ENCODE data around the gene TLK1. TPM values are rescaled to one million over a fixed set of nuclear protein-coding genes. Genes with fewer than 3 reads are reported as not detected.

TLK1 gene
- total and polyA plus RNA-seq, 2 experiments from 2014 or later, result 9.2 to 21.8 TPM

DNA sequence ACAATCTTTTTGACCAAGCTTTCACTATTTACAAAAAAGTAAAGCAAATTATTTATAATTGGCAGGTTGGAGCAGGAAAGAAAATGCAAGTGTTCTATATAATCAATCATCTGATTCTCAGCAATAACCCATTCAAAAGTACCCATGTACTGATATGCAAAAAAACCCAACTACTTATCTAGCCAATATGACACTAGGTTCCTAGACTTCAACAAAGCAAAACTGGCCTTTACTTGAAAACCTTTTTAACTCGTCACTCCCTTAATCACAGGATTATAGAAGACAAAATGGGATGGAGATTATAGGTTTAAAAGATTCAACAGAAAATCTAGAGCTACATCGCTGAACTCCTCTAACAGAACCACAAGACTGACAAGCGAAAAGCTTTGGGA, 3.6 kb downstream of the TLK1 start:
- no peak for DNase-seq (ENCODE audit: low spot score)
- 93% methylated on average over 3 of the region's 3 CpGs for WGBS (ENCODE audit: low lambda C conversion rate, missing lambda C conversion rate)
- Histone ChIP-seq H3K9me2 (replicated peaks; ENCODE audit: insufficient read depth) (no peaks in the 10 kb centered on the region), H3K36me3 (replicated peaks; ENCODE audit: insufficient read depth, low read depth) (no peaks in the 10 kb centered on the region), H4K20me1 (ENCODE audit: insufficient read depth, poor library complexity, severe bottlenecking) (peaks cover 76% of the 10 kb centered on the region), H2AFZ (no peak overlapping the region), H3K4me2 (no peak overlapping the region), H3K27me3 (no peaks in the 10 kb centered on the region), H3K9me3 (ENCODE audit: low read depth) (no peaks in the 10 kb centered on the region), H3K79me2 (peaks cover 79% of the 10 kb centered on the region), H3K4me3 (no peak overlapping the region), H3K4me1 (ENCODE audit: insufficient read depth) (peaks cover 11% of the 10 kb centered on the region), H3K27ac (no peak overlapping the region)
- TF ChIP-seq EZH2 (IDR thresholded peaks at IDR 0.05; ENCODE audit: borderline replicate concordance) (no peak), EZH2phosphoT487 (IDR thresholded peaks at IDR 0.05; ENCODE audit: low read depth, severe bottlenecking, unreplicated experiment) (no peak)
- TF ChIP-seq, protein P1, sequence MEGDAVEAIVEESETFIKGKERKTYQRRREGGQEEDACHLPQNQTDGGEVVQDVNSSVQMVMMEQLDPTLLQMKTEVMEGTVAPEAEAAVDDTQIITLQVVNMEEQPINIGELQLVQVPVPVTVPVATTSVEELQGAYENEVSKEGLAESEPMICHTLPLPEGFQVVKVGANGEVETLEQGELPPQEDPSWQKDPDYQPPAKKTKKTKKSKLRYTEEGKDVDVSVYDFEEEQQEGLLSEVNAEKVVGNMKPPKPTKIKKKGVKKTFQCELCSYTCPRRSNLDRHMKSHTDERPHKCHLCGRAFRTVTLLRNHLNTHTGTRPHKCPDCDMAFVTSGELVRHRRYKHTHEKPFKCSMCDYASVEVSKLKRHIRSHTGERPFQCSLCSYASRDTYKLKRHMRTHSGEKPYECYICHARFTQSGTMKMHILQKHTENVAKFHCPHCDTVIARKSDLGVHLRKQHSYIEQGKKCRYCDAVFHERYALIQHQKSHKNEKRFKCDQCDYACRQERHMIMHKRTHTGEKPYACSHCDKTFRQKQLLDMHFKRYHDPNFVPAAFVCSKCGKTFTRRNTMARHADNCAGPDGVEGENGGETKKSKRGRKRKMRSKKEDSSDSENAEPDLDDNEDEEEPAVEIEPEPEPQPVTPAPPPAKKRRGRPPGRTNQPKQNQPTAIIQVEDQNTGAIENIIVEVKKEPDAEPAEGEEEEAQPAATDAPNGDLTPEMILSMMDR (IDR thresholded peaks at IDR 0.05; ENCODE audit: poor library complexity), result no peak

DNA sequence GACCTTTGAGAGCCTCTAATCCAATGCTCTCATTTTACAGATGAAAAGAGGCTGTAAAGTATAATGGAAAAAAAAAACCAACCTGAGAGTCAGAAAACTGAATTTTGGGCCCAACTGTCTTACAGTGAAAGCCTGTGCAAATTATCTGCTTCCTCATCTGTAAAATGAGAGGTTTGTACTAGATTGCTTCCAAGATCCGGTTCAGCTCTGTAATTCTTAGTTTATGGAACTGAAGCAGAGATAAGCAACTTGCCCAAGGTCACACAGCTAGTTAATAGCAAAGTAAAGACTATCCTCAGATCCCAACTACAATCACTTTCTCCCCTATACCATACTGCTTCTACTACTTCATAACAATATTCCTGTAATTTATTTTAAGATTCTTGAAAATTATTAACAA, 6.3 kb downstream of the TLK1 start:
- peaks cover 18% of the 10 kb centered on the region for H3K4me1 ChIP-seq (ENCODE audit: insufficient read depth)
- no peak overlapping the region for H3K4me3 ChIP-seq
- H3K27ac ChIP-seq, result no peak overlapping the region
- peaks cover 98% of the 10 kb centered on the region for H3K79me2 ChIP-seq
- TF ChIP-seq EZH2phosphoT487 (IDR thresholded peaks at IDR 0.05; ENCODE audit: low read depth, severe bottlenecking, unreplicated experiment) (no peak), EZH2 (IDR thresholded peaks at IDR 0.05; ENCODE audit: borderline replicate concordance) (no peak)
- TF ChIP-seq, protein P1 (IDR thresholded peaks at IDR 0.05; ENCODE audit: poor library complexity), result no peak
- no peaks in the 10 kb centered on the region for H3K9me2 ChIP-seq (replicated peaks; ENCODE audit: insufficient read depth)
- no peaks in the 10 kb centered on the region for H3K36me3 ChIP-seq (replicated peaks; ENCODE audit: insufficient read depth, low read depth)
- H3K4me2 ChIP-seq, result peak overlapping the region; percentile 1
- no peaks in the 10 kb centered on the region for H3K9me3 ChIP-seq (ENCODE audit: low read depth)
- H2AFZ ChIP-seq, result no peak overlapping the region
- 17% methylated on average over 1 of the region's 1 CpG for WGBS (ENCODE audit: low lambda C conversion rate, missing lambda C conversion rate)
- no peak for DNase-seq (ENCODE audit: low spot score)
- H3K27me3 ChIP-seq, result no peaks in the 10 kb centered on the region
- peaks cover 96% of the 10 kb centered on the region for H4K20me1 ChIP-seq (ENCODE audit: insufficient read depth, poor library complexity, severe bottlenecking)

DNA sequence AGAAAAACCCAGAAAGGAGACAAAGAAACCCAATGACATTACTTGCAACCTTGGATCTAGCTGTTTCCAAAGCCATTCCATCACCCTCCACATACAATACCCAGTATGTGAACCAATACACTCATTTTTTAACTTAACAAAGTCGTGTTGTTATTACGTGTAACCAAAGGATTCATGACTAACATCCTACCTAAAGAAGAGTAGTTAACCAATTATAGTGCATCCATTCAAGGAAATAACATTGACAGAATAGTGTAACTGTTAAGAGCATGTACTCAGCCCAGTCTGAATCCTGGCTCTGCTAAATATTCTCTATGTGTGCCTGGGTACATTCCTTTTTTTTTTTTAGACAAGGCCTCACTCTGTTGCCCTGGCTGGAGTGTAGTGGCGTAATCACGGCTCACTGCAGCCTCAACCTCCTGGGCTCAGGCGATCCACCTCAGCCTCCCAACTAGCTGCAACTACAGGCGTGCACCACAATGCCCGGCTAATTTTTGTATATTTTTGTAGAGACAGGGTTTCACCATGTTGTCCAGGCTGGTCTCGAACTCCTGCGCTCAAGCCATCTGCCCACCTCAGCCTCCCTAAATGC, 9.9 kb downstream of the TLK1 start:
- no peak for DNase-seq (ENCODE audit: low spot score)
- no peaks in the 10 kb centered on the region for H3K27me3 ChIP-seq
- H3K4me3 ChIP-seq, result no peak overlapping the region
- H3K36me3 ChIP-seq (replicated peaks; ENCODE audit: insufficient read depth, low read depth), result no peaks in the 10 kb centered on the region
- peaks cover 98% of the 10 kb centered on the region for H3K79me2 ChIP-seq
- no peak overlapping the region for H3K4me2 ChIP-seq
- TF ChIP-seq, protein P1 (IDR thresholded peaks at IDR 0.05; ENCODE audit: poor library complexity), result no peak
- no peak for TF ChIP-seq EZH2 (IDR thresholded peaks at IDR 0.05; ENCODE audit: borderline replicate concordance)
- TF ChIP-seq EZH2phosphoT487 (IDR thresholded peaks at IDR 0.05; ENCODE audit: low read depth, severe bottlenecking, unreplicated experiment), result no peak
- peaks cover 18% of the 10 kb centered on the region for H3K4me1 ChIP-seq (ENCODE audit: insufficient read depth)
- H2AFZ ChIP-seq, result no peak overlapping the region
- H3K27ac ChIP-seq, result no peak overlapping the region
- 97% methylated on average over 9 of the region's 9 CpGs for WGBS (ENCODE audit: low lambda C conversion rate, missing lambda C conversion rate)
- H3K9me3 ChIP-seq (ENCODE audit: low read depth), result no peaks in the 10 kb centered on the region
- no peaks in the 10 kb centered on the region for H3K9me2 ChIP-seq (replicated peaks; ENCODE audit: insufficient read depth)
- H4K20me1 ChIP-seq (ENCODE audit: insufficient read depth, poor library complexity, severe bottlenecking), result peaks cover 92% of the 10 kb centered on the region
